ENCODE results near the gene CNEP1R1.

DNA sequence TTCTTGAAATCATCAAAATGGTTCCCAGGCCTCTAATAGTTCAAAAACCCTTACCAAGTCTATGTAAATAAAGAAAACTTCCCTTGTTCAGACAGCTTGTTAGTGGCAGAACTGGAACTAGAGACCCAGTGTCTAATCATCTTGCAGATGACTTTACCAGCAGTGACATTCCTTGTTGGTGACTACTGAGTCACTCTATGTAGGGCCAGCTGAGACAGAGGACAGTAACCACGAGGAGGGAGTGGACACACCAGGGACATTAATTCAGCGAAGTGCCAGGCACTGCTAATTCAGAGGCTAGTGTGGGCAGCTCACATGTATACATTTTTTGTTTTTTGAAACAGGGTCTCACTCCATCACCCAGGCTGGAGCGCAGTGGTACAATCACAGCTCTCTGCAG, 34.6 kb downstream of the CNEP1R1 start:
- TF ChIP-seq CTCF (IDR thresholded peaks at IDR 0.05): no peak
- TF ChIP-seq POLR2A (IDR thresholded peaks at IDR 0.05; ENCODE audit: low read length): no peak
- TF ChIP-seq ELK1 (IDR thresholded peaks at IDR 0.05; ENCODE audit: low read depth, low read length): no peak
- TF ChIP-seq NR3C1 (IDR thresholded peaks at IDR 0.05): no peak
- no peak for TF ChIP-seq JUNB (IDR thresholded peaks at IDR 0.05)
- no peak for TF ChIP-seq PBX3 (IDR thresholded peaks at IDR 0.05)
- no peak for TF ChIP-seq HMGXB4 (CRISPR knock-in tag; IDR thresholded peaks at IDR 0.05; ENCODE audit: borderline replicate concordance)
- TF ChIP-seq REST (IDR thresholded peaks at IDR 0.05): no peak
- TF ChIP-seq SMC3 (IDR thresholded peaks at IDR 0.05): no peak
- TF ChIP-seq MYC (IDR thresholded peaks at IDR 0.05; ENCODE audit: borderline replicate concordance, low read length): no peak
- no peak for TF ChIP-seq RFX5 (IDR thresholded peaks at IDR 0.05)
- TF ChIP-seq NFE2L2 (conservative IDR thresholded peaks at IDR 0.05; ENCODE audit: low read length): no peak
